ENCODE results near the gene PRPF40B.
A peak's percentile ranks its signal among the peaks of the same experiment; 100 is the strongest.
"Not testable (repeated sequence)": the region's sequence is repeated elsewhere in the genome, so short reads cannot be mapped to it uniquely, and the experiment has no call there.

PRPF40B gene

DNA sequence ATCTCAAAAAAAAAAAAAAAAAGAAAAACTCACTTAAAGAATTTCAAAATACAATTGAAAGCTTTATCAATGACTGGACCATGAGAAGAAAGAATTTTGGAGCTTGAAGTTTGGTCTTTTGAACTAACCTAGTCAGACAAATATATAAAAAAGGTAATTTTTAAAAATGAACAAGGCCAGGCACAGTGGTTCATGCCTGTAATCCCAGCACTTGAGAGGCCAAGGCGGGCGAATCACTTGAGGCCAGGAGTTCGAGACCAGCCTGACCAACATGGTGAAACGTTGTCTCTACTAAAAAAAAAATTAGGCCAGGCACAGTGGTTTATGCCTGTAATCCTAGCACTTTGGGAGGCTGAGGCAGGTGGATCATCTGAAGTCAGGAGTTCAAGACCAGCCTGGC, 12.6 kb upstream of the PRPF40B start:
- H3K36me3 ChIP-seq (ENCODE audit: control insufficient read depth, insufficient read depth, low read length), result not testable (repeated sequence)
- WGBS, 2 experiments (ENCODE audit: insufficient coverage in 2 of 2), result 82 to 100% methylated on average over 4 of the region's 4 CpGs

DNA sequence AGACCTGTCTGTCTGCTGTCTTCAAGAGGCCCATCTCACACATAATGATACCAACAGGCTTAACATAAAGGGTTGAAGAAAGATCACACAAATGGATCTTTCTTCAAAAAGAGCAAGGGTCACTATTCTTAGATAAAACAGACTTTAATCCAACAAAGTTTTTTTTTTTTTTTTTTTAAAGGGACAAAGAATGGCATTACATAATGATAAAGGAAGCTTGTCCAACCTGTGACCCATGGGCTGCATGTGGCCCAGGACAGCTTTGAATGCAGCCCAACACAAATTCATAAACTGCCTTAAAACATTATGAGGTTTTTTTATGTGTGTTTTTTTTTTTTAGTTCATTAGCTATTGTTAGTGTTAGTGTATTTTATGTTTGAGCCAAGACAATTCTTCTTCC, 11.2 kb upstream of the PRPF40B start:
- peaks cover 7% of the 10 kb centered on the region for H3K9me3 ChIP-seq (ENCODE audit: control insufficient read depth, low read length)
- no peak overlapping the region for H3K27ac ChIP-seq (ENCODE audit: low read depth, low read length, severe bottlenecking)
- no peaks in the 10 kb centered on the region for H3K4me1 ChIP-seq (ENCODE audit: control insufficient read depth, insufficient read depth, low read length, poor library complexity, severe bottlenecking)
- no peaks in the 10 kb centered on the region for H3K36me3 ChIP-seq (ENCODE audit: control insufficient read depth, insufficient read depth, low read length)
- no peak overlapping the region for H3K4me3 ChIP-seq (ENCODE audit: extremely low read depth, insufficient read depth, low read length, poor library complexity, severe bottlenecking)

More for the DNA sequence above, 12.6 kb upstream of the PRPF40B start:
- H3K4me3 ChIP-seq (ENCODE audit: extremely low read depth, insufficient read depth, low read length, poor library complexity, severe bottlenecking); H3K4me1 ChIP-seq (ENCODE audit: control insufficient read depth, insufficient read depth, low read length, poor library complexity, severe bottlenecking); H3K27ac ChIP-seq (ENCODE audit: low read depth, low read length, severe bottlenecking); H3K9me3 ChIP-seq (ENCODE audit: control insufficient read depth, low read length): not testable (repeated sequence)

GRCh38 chr12:49615725-49616124, 7.6 kb upstream of the PRPF40B start:
- Histone ChIP-seq H3K27ac (ENCODE audit: low read depth, low read length, severe bottlenecking) (no peak overlapping the region), H3K4me1 (ENCODE audit: control insufficient read depth, insufficient read depth, low read length, poor library complexity, severe bottlenecking) (no peaks in the 10 kb centered on the region), H3K9me3 (ENCODE audit: control insufficient read depth, low read length) (peaks cover 7% of the 10 kb centered on the region), H3K4me3 (ENCODE audit: extremely low read depth, insufficient read depth, low read length, poor library complexity, severe bottlenecking) (no peak overlapping the region), H3K36me3 (ENCODE audit: control insufficient read depth, insufficient read depth, low read length) (no peaks in the 10 kb centered on the region)
- 100% methylated on average over 1 of the region's 7 CpGs for WGBS, 2 experiments (ENCODE audit: insufficient coverage in 2 of 2)

GRCh38 chr12:49616533-49617219, 6.7 kb upstream of the PRPF40B start:
- no peak overlapping the region for H3K4me3 ChIP-seq (ENCODE audit: extremely low read depth, insufficient read depth, low read length, poor library complexity, severe bottlenecking)
- peaks cover 2% of the 10 kb centered on the region for H3K4me1 ChIP-seq (ENCODE audit: control insufficient read depth, insufficient read depth, low read length, poor library complexity, severe bottlenecking)
- peaks cover 7% of the 10 kb centered on the region for H3K9me3 ChIP-seq (ENCODE audit: control insufficient read depth, low read length)
- 58 to 73% methylated on average over 2 to 4 of the region's 5 CpGs for whole genome bisulfite sequencing, 2 experiments (ENCODE audit: insufficient coverage in 2 of 2)
- no peaks in the 10 kb centered on the region for H3K36me3 ChIP-seq (ENCODE audit: control insufficient read depth, insufficient read depth, low read length)
- H3K27ac ChIP-seq (ENCODE audit: low read depth, low read length, severe bottlenecking), result no peak overlapping the region

- H3K4me3 ChIP-seq (ENCODE audit: extremely low read depth, insufficient read depth, low read length, poor library complexity, severe bottlenecking), result no peak overlapping the region
- WGBS, 2 experiments (ENCODE audit: insufficient coverage in 2 of 2), result 100% methylated on average over 1 of the region's 1 CpG; no CpG with 5 or more reads in 1 of the 2 experiments
These were observed 4.8 kb upstream of the PRPF40B start for GRCh38 chr12:49618576-49618975.

GRCh38 chr12:49619286-49619685, 4.1 kb upstream of the PRPF40B start:
- Histone ChIP-seq H3K9me3 (ENCODE audit: control insufficient read depth, low read length) (peaks cover 7% of the 10 kb centered on the region), H3K4me1 (ENCODE audit: control insufficient read depth, insufficient read depth, low read length, poor library complexity, severe bottlenecking) (peaks cover 10% of the 10 kb centered on the region), H3K27ac (ENCODE audit: low read depth, low read length, severe bottlenecking) (no peak overlapping the region), H3K4me3 (ENCODE audit: extremely low read depth, insufficient read depth, low read length, poor library complexity, severe bottlenecking) (no peak overlapping the region), H3K36me3 (ENCODE audit: control insufficient read depth, insufficient read depth, low read length) (no peaks in the 10 kb centered on the region)
- no CpG with 5 or more reads among the region's 3 CpGs for WGBS, 2 experiments (ENCODE audit: insufficient coverage in 2 of 2)

More at GRCh38 chr12:49618576-49618975, 4.8 kb upstream of the PRPF40B start:
- no peaks in the 10 kb centered on the region for H3K36me3 ChIP-seq (ENCODE audit: control insufficient read depth, insufficient read depth, low read length)
- H3K4me1 ChIP-seq (ENCODE audit: control insufficient read depth, insufficient read depth, low read length, poor library complexity, severe bottlenecking), result peaks cover 10% of the 10 kb centered on the region
- H3K9me3 ChIP-seq (ENCODE audit: control insufficient read depth, low read length), result peaks cover 7% of the 10 kb centered on the region
- H3K27ac ChIP-seq (ENCODE audit: low read depth, low read length, severe bottlenecking), result no peak overlapping the region

- Histone ChIP-seq H3K4me3 (ENCODE audit: extremely low read depth, insufficient read depth, low read length, poor library complexity, severe bottlenecking) (peak overlapping the region; percentile 48), H3K36me3 (ENCODE audit: control insufficient read depth, insufficient read depth, low read length) (no peaks in the 10 kb centered on the region), H3K27ac (ENCODE audit: low read depth, low read length, severe bottlenecking) (no peak overlapping the region), H3K4me1 (ENCODE audit: control insufficient read depth, insufficient read depth, low read length, poor library complexity, severe bottlenecking) (peaks cover 10% of the 10 kb centered on the region), H3K9me3 (ENCODE audit: control insufficient read depth, low read length) (no peaks in the 10 kb centered on the region)
- 47 to 54% methylated on average over 10 to 15 of the region's 33 CpGs for WGBS, 2 experiments (ENCODE audit: insufficient coverage in 2 of 2)
These were observed 1.5 kb upstream of the PRPF40B start for GRCh38 chr12:49621651-49622500.

DNA sequence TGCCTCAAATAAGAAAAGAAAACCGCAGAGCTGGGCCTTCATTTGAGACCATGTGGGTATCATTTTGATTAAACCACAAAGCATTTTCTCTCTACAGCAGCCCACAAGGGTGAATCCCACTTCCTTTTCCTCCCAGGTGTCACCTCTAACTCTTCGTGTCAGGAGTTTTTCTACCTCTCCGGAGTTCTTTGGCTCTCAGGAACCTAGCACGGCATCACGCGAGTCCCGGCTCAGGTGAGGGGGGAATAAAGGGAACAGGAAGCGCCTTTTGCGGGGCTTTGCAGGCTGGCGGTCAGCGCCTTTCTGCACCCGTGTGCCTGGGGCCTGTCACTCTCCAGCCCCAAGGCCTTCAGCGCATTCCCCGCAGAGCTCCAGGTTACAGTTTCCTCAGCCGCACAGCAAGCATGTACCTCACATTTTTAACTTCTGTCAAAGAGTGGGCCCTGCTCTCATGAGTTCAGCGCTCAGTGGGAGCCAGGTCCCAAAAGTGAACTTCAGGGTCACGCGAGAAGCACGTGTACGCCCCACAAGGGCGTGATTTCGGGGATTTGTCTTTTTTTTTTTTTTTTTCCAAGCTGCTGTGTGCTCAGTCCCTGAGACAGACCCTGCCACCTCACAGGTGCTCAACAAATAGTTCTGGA, 740 bp upstream of the PRPF40B start:
- Histone ChIP-seq H3K36me3 (ENCODE audit: control insufficient read depth, insufficient read depth, low read length) (no peaks in the 10 kb centered on the region), H3K9me3 (ENCODE audit: control insufficient read depth, low read length) (no peaks in the 10 kb centered on the region), H3K4me3 (ENCODE audit: extremely low read depth, insufficient read depth, low read length, poor library complexity, severe bottlenecking) (peak overlapping the region; percentile 48), H3K27ac (ENCODE audit: low read depth, low read length, severe bottlenecking) (peak overlapping the region; percentile 62), H3K4me1 (ENCODE audit: control insufficient read depth, insufficient read depth, low read length, poor library complexity, severe bottlenecking) (peaks cover 11% of the 10 kb centered on the region)
- 0 to 8% methylated on average over 15 to 20 of the region's 22 CpGs for WGBS, 2 experiments (ENCODE audit: insufficient coverage in 2 of 2)

DNA sequence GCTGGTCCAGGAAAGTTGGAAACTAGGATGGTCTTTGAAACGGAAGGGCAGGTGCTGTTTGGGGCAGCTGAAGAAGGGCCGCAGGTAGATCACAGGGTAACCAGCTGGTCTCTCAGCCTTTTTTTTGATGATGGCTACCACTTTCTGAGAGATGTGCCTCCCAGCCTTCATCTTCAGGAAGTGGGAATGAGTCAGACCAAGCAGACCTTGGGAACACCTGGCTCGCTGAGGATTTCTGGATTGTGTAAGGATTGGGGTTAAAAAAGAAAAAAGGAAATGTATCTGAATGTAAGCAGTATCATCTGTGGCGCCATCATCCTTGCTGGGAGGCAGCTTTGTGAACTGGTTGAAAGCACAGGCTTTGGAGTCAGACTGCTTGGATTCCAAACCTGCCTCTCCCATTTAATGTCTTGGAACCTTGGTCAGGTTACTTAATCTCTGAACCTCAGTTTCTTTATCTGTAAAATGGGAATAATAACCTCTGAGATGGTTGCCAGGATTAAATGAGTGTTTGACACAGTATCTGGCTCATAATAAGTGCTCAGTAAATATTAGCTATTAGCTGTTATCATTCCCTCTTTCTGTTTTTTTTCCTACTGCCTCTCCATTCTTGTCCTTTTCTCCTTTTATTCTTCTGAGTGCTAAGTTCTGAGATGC, 1.7 kb downstream of the PRPF40B start:
- no peaks in the 10 kb centered on the region for H3K36me3 ChIP-seq (ENCODE audit: control insufficient read depth, insufficient read depth, low read length)
- no peak overlapping the region for H3K27ac ChIP-seq (ENCODE audit: low read depth, low read length, severe bottlenecking)
- no peaks in the 10 kb centered on the region for H3K9me3 ChIP-seq (ENCODE audit: control insufficient read depth, low read length)
- H3K4me1 ChIP-seq (ENCODE audit: control insufficient read depth, insufficient read depth, low read length, poor library complexity, severe bottlenecking), result peaks cover 15% of the 10 kb centered on the region
- H3K4me3 ChIP-seq (ENCODE audit: extremely low read depth, insufficient read depth, low read length, poor library complexity, severe bottlenecking), result no peak overlapping the region
- 83 to 96% methylated on average over 3 to 4 of the region's 4 CpGs for WGBS, 2 experiments (ENCODE audit: insufficient coverage in 2 of 2)

DNA sequence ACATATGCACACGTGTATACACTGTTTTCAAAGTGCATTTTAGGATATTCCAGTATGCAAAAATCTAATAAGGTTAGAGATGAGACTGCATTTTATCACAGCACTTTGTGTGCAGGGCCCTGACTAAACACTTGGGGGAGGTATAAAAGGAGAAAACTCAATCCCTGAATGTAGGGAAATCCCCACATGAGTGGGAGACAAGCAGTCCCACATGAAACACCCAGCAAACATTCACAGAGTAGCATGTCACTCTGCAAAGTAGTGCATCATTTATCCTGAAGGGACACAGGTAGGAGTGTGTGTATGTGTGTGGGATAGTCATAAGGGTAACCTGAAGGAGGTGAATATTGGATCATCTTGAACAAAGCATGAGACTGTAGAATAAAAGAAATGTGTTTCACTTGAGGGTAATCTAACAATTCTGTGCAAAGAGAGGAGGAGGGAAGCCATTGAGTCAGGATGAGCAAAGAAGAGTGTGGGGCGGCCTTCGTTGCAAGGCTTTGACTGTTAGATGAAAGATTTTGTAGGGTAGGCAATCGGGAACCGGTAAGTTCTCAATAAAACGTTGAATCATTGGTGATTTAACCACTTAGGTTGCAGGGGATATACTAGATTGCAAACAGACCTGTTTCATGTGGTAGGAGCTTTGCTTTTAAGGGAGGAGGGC, 2.9 kb downstream of the PRPF40B start:
- no peaks in the 10 kb centered on the region for H3K36me3 ChIP-seq (ENCODE audit: control insufficient read depth, insufficient read depth, low read length)
- H3K27ac ChIP-seq (ENCODE audit: low read depth, low read length, severe bottlenecking), result no peak overlapping the region
- WGBS, 2 experiments (ENCODE audit: insufficient coverage in 2 of 2), result 88 to 98% methylated on average over 5 of the region's 6 CpGs
- peaks cover 15% of the 10 kb centered on the region for H3K4me1 ChIP-seq (ENCODE audit: control insufficient read depth, insufficient read depth, low read length, poor library complexity, severe bottlenecking)
- H3K9me3 ChIP-seq (ENCODE audit: control insufficient read depth, low read length), result no peaks in the 10 kb centered on the region
- no peak overlapping the region for H3K4me3 ChIP-seq (ENCODE audit: extremely low read depth, insufficient read depth, low read length, poor library complexity, severe bottlenecking)

All from mesodermal cell (in vitro differentiated cells).